Astrocyte (in vitro differentiated cells and primary cell): ENCODE measurements around the gene CACNA1H.

ENCODE experiments used
- CTCF ChIP-seq: IDR thresholded peaks from 2 replicates; pipeline ENCODE4 v1.5.1; 2011; ENCODE audit warnings: low read depth, mild to moderate bottlenecking, inconsistent platforms, low read length, moderate library complexity; ENCODE audit not compliant: insufficient read depth
- EZH2 ChIP-seq: IDR thresholded peaks from 2 replicates; pipeline ENCODE4 v1.6.1; 2012; ENCODE audit warnings: mild to moderate bottlenecking, low read length, inconsistent platforms; ENCODE audit not compliant: insufficient read depth

- TF ChIP-seq CTCF (no peak), EZH2 (no peak)
Observed at GRCh38 chr16:1199347-1200013, 46.6 kb downstream of the CACNA1H start.
